NCI-H2107 (cell line): ENCODE results near the gene STKLD1.
A peak's percentile ranks its signal among the peaks of the same experiment; 100 is the strongest.

Experiments
- DNase-seq: peaks from one replicate; lab custom pipeline; 2025; lab: John Stamatoyannopoulos, UW

STKLD1 gene

DNA sequence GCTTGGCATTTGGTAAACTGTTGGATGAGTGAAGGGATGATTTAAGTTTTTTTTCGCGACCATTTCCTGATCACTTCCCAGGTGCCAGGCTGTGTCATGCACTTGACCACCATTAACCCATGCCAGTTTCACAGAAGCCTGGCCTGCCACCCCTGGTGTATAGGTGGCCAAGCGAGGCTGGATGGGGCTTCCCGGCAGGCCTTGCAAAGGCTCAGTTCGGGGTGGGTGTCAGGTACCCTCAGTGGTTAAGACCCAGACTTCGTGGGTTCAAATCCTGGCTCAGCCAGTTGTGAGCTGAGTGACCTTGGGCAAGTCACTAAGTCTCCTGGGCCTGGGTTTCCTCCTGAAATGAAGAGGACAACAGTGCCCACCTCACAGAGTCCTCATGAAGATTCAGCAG is 30.6 kb upstream of the STKLD1 start:
- no peak for DNase-seq

GRCh38 chr9:133346021-133346785 is 30.0 kb upstream of the STKLD1 start:
- no peak for DNase-seq

- DNase-seq = no peak
Measured at GRCh38 chr9:133347515-133347984, 28.6 kb upstream of the STKLD1 start.

DNA sequence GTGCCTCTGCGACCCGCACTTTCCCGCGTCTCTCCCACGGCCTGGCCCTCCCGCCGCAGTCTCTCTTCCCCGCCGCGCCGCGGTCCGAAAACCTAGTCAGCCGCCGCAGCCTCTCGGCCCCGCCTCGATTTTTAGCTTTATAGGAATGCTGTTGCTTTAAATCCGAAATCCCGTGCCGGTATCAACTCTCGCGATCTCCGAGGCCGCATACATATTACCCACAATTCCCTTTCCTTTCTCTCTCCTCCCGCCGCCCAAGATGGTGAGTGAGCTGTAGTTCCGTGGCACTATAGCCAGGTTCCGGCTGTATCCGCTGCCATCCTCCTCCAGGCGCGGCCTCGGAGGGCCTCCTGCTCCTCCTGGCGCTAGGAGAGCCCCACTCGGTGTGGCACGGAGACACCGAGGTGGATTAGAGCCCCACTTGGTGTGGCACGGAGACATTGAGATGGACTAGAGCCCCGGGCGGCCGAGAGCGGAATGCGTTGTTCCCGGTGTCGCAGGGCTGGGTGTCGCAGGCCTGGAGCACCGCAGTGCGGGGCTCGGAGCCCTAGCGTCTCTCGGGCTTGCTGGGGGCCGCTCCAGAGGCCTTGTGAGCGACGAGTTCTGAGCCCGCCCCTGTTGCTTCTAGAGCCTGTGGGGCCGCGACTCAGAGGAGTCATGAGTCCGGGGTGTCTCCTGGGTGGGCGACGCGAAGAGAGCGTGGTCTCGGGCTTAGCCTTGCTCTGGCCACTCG is 28.0 kb upstream of the STKLD1 start, which contains the start of the genes MED22 and RPL7A:
Gene MED22 (minus strand): TSS at position 147 of the 733 bp plus-strand sequence. CDS start 1,469 bp downstream, outside the sequence.
Gene RPL7A (plus strand): TSS at position 234 of the 733 bp plus-strand sequence. CDS start 26 bp downstream, at position 260.
- peak; percentile 80 for DNase-seq

- DNase-seq = no peak
Measured at GRCh38 chr9:133348718-133349573, 27.2 kb upstream of the STKLD1 start.

DNA sequence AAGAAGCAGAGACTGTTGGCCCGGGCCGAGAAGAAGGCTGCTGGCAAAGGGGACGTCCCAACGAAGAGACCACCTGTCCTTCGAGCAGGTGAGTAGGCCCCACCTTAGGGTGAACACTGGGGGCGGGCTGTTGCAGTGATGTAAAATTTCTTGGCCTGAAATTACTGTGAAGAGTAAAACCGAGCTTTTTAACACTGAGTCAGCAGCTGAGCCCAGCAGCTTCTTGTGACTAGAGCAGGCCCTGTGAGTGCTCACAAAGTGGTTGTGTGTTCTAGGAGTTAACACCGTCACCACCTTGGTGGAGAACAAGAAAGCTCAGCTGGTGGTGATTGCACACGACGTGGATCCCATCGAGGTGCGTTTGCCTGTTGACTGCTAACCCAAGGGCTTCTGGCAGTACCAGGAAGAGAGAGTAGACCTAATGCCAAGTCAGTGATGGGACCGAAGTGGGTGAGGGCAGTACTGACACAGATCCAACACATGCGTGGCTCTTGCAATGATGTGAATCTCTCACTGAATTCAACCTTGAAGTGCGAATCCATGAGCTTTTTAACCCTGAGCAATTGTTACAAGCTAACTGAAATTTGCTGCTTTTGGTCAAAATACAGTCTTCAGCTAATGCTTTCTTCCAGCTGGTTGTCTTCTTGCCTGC is 26.1 kb upstream of the STKLD1 start:
- no peak for DNase-seq

DNA sequence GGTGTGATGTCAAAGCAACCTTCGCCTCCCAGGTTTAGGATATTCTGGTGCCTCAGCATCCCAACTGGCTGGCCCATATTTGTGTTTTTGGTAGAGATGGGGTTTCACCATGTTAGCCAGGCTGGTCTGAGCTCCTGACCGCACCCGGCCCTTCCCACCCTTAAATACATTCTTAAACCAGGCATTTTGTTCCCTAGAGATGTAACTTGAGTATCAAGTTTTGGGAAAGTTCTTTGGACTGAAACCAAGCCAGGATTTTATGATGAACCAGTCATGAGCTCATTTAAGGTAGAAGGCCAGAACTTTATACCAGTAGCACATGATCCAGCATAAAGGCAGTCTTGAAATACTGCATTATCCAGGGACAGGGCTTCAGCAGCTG is 24.6 kb upstream of the STKLD1 start:
- DNase-seq = no peak

- no peak for DNase-seq
Measured at GRCh38 chr9:133351908-133352634, 24.1 kb upstream of the STKLD1 start.

DNA sequence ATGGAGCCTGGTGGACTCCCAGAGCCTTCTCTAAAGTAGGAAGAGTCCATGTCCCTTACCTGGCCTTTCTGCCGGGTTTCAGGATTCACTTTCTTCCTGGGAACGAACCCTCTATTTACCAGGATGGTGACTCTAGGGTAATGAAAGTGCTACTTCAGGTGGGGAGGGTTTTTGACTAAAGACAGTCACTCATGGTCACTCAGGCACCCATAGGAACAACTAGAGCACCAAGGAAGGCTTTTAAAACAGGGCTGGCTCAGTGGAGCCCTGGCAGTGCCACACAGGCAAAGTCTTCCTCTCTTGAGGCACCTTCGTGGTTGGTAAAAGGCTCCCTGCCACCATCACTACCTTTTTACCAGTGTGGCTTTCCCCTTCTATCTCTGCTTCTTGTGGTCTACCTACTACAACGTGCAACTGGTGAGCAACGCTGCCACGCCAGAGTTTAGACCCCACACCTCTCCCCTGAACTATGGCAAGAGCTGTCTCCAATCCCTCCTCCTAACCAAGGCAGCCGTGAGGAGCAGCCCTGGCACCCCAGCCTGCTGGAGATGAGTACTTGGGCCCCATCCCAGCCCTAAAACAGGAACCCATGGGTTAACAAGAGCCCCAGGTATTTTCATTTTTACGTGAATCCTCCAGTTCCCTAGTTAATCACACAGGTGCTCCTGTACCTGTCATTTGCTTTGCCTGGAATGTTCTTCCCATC is 23.4 kb upstream of the STKLD1 start:
- DNase-seq = no peak

GRCh38 chr9:133353548-133353947 is 22.6 kb upstream of the STKLD1 start:
- DNase-seq = no peak

- DNase-seq = no peak
Measured at GRCh38 chr9:133354766-133355165, 21.4 kb upstream of the STKLD1 start.

DNA sequence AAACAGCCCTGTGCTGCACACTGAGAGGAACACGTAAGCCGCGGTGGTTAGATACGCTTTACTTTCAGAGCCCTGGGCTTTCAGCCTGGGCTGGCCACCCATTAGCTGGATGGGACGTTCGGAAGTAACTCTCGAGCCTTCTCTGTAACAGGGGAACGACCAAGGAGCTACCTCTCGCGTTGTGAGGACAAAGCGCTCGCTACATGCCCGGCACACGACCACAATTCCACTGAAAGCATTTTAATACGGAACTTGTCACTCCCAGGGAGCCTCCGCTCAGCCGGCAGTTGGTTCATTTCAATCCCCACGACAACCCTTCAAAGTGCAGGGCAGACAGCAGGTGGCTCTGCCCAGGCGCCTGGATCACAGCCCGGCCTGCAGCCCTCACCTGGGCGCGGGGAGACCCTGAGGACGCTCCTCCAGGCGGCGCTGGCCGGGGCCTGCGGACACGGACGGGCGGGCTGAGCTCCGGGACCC is 20.2 kb upstream of the STKLD1 start:
- DNase-seq = no peak

GRCh38 chr9:133356391-133357091 is 19.6 kb upstream of the STKLD1 start, which contains the start of the genes SURF1 and SURF2:
Gene SURF1 (minus strand): TSS chr9:133356487. CDS start chr9:133356453, 34 bp downstream.
Gene SURF2 (plus strand): TSS chr9:133356550. CDS start chr9:133356593, 43 bp downstream.
- peak; percentile 52 for DNase-seq

DNA sequence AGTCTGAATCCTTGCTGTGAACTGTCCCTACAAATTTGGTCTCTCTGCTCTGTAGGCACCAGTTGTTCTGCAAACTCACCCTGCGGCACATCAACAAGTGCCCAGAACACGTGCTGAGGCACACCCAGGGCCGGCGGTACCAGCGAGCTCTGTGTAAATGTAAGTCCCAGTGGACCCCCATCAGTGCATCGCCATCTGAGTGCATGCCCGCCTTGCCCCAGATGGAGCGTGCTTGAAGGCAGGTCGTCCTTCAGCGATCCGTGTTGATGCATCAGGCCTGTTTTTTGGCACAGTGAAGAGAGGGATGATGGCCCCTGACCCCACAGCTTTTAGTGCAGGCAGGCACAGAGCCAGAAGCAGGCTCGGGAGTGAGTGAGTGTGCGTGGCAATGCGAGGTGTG is 18.5 kb upstream of the STKLD1 start:
- no peak for DNase-seq

- no peak for DNase-seq
Measured at GRCh38 chr9:133359399-133360175, 16.6 kb upstream of the STKLD1 start.

DNA sequence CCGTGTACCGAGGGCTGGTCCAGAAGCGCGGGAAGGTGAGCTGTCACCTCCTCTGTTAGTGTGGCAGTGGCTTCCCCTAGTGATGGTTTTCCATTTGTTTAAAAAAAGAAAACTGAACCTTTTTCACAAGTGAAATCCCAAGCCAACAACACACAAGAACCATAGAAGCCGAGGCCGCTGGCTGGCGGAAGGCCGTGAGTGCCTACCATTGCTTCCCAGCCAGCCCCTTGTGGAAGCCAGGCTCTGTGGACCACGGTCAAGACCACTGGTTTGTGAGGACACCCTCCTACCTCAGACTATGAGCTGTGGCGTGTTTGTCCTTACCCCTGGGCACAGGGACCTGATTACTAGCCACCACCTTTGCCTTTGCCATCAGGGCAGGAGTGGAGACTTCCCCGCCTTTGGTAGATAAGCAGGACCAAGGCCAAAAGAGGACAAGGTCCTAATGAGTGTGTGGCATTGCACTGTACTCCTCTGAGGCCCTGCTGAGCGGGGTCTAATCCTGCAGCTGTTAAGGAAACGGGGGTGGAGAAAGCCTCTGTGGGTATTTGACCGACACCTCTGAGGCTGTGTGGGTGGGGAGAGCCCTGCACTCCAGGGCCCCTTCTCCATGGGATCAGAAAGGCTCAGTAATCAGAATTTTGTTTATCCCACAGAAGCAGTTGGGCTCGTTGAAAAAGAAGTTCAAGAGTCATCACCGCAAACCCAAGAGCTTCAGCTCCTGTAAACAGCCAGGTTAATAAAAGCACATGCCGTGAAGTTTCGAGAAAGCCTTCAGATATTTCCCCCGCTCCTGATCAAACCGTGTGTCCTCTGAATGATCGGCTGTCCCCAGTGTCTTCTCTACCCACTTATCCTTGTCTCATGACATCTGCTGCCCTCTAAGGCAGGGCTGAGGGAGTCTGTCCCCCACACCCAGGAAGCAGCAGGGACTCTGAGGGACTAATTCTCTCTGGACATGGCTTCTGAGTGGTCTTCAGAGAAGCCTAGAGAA is 15.5 kb upstream of the STKLD1 start:
- no peak for DNase-seq

DNA sequence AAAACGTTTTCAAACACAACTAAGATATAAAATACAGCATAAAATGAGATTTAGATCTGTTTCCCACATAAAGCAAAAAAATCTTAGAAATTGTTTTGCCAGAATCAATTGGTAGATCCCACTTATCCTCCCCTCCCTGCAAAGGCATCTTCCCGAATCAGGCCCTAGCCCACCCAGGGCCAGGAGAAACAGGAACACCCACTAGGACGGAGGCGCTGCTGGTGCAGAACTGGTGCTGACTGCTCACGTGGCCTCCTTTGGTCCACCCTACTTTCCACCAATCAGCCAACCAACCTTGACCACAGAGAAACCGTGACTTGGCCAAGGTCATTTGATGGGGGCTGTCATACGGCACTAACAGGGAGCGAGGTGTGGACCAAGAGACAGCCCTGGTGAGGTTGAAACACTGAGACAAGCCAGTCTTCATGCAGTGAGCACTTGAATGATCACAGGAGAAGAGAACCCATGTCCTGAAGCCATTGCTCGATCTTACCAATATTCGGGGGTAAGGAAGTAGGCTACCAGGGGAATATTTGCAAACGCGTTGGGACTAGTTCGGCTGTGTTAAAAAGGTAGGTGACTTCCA is 14.6 kb upstream of the STKLD1 start:
- no peak for DNase-seq
